Forelimb muscle (tissue), 1 donor: ENCODE measurements around the gene INO80B. TPM values are rescaled to one million over a fixed set of nuclear protein-coding genes. Genes with fewer than 3 reads are reported as not detected.
"Not testable (repeated sequence)": the region's sequence is repeated elsewhere in the genome, so short reads cannot be mapped to it uniquely, and the experiment has no call there.

Experiments
- DNase-seq: peaks from one replicate; pipeline ENCODE4 v3.0.0-alpha.2; 2013; ENCODE audit warnings: low read depth
- polyA plus RNA-seq: library from polyadenylated mRNA; unstranded; fragments of 120-200 nt; gene quantifications from one replicate; pipeline ENCODE4 v1.2.1, GENCODE V29; 2013; ENCODE audit not compliant: insufficient read length

The INO80B gene
- polyA plus RNA-seq, 1 donor, result 19.0 TPM

GRCh38 chr2:74481961-74482800 is 27.3 kb downstream of the INO80B start:
- DNase-seq, result no peak

- peak; percentile 93 for DNase-seq
Measured at GRCh38 chr2:74482801-74483674, 28.2 kb downstream of the INO80B start, which contains the start of the genes CCDC142 and TTC31. Gene CCDC142, minus strand, starts transcription at chr2:74482998. Its CDS starts 161 bp downstream, at chr2:74482837. Gene TTC31, plus strand, starts transcription at chr2:74483081. Its CDS starts 15 bp downstream, at chr2:74483096.

GRCh38 chr2:74483675-74484164 is 28.8 kb downstream of the INO80B start:
- not testable (repeated sequence) for DNase-seq

- DNase-seq, result no peak
Measured at GRCh38 chr2:74486141-74486540, 31.3 kb downstream of the INO80B start.

GRCh38 chr2:74488643-74489481 is 34.0 kb downstream of the INO80B start:
- no peak for DNase-seq

GRCh38 chr2:74489906-74490305 is 35.0 kb downstream of the INO80B start:
- DNase-seq, result no peak

- no peak for DNase-seq
Measured at GRCh38 chr2:74491648-74492544, 37.0 kb downstream of the INO80B start.

- no peak for DNase-seq
Measured at GRCh38 chr2:74493546-74493945, 38.7 kb downstream of the INO80B start.

- DNase-seq, result no peak
Measured at GRCh38 chr2:74495440-74495839, 40.6 kb downstream of the INO80B start.

GRCh38 chr2:74496997-74497776 is 42.3 kb downstream of the INO80B start:
- DNase-seq, result no peak

GRCh38 chr2:74497777-74498499 is 43.1 kb downstream of the INO80B start:
- DNase-seq, result no peak

- no peak for DNase-seq
Measured at GRCh38 chr2:74498500-74499266, 43.8 kb downstream of the INO80B start.

- DNase-seq, result no peak
Measured at GRCh38 chr2:74499267-74499939, 44.5 kb downstream of the INO80B start, which contains the start of gene LBX2. Gene LBX2, minus strand, starts transcription at chr2:74499603. Its CDS starts 66 bp downstream, at chr2:74499537.

GRCh38 chr2:74499940-74500577 is 45.2 kb downstream of the INO80B start:
- DNase-seq, result no peak

- no peak for DNase-seq
Measured at GRCh38 chr2:74500578-74500946, 45.7 kb downstream of the INO80B start.

- DNase-seq, result no peak
Measured at GRCh38 chr2:74501335-74502071, 46.6 kb downstream of the INO80B start.
